H1 (cell line): Measurements from ENCODE around the gene TMEM92. TPM values are rescaled to one million over a fixed set of nuclear protein-coding genes. Genes with fewer than 3 reads are reported as not detected.

Source experiments
- CTCF ChIA-PET: fragments of 300-600 bp; sonication (Branson Sonifier 250); formaldehyde crosslinking; loops from one replicate; lab custom pipeline; 2021; ENCODE audit not compliant: partially characterized antibody; lab: Charles Lee
- POLR2A ChIA-PET: fragments of 300-600 bp; sonication (Branson Sonifier 250); formaldehyde crosslinking; loops from one replicate; lab custom pipeline; 2021; ENCODE audit warnings: inconsistent platforms; ENCODE audit not compliant: partially characterized antibody; lab: Charles Lee
- DNase-seq, 2 experiments: peaks; one replicate each; pipeline versions ENCODE4 v3.0.0 to v3.0.0-alpha.2; 2010 to 2022; ENCODE audit warnings: low spot score in 2 of 2, low read depth in 1 of 2, mixed read lengths in 1 of 2
- FAIRE-seq: peaks from 2 replicates; lab custom pipeline; 2011; peaks lifted over from hg19 to GRCh38; lab: Jason Lieb, UNC
- H2AFZ ChIP-seq: 2 replicates; pipeline ENCODE4 v1.8.1; 2012; ENCODE audit warnings: low read length, inconsistent platforms
- H2AK5ac ChIP-seq: 2 replicates; pipeline ENCODE4 v1.6.1; 2013; ENCODE audit warnings: low read depth, low read length
- H2BK120ac ChIP-seq: replicated peaks from 2 replicates; pipeline ENCODE3; 2013; ENCODE audit warnings: low read depth, low read length, inconsistent platforms
- H2BK12ac ChIP-seq: 2 replicates; pipeline ENCODE4 v1.6.1; 2013; ENCODE audit warnings: low read depth, low read length
- H2BK15ac ChIP-seq: 2 replicates; pipeline ENCODE4 v1.6.1; 2013; ENCODE audit warnings: low read length
- H2BK20ac ChIP-seq: 2 replicates; pipeline ENCODE4 v1.6.1; 2013; ENCODE audit warnings: low read length
- H2BK5ac ChIP-seq: 2 replicates; pipeline ENCODE4 v1.6.1; 2013; ENCODE audit warnings: low read depth, low read length
- H3K14ac ChIP-seq: 2 replicates; pipeline ENCODE4 v1.6.1; 2013; ENCODE audit warnings: inconsistent platforms; ENCODE audit not compliant: insufficient read length
- H3K18ac ChIP-seq: 2 replicates; pipeline ENCODE4 v1.6.1; 2013; ENCODE audit warnings: low read length; ENCODE audit errors: extremely low read depth
- H3K23ac ChIP-seq: 2 replicates; pipeline ENCODE4 v1.6.1; 2013; ENCODE audit warnings: inconsistent platforms; ENCODE audit not compliant: insufficient read length
- H3K23me2 ChIP-seq: 2 replicates; pipeline ENCODE4 v1.6.1; 2013; ENCODE audit warnings: low read depth, low read length
- H3K27ac ChIP-seq: 2 replicates; pipeline ENCODE4 v1.6.1; 2011; ENCODE audit warnings: low read depth, low read length, inconsistent platforms
- H3K27me3 ChIP-seq, 4 experiments: replicated peaks in 1 of 4; 1 replicate in 1 of 4; 2 replicates in 3 of 4; pipeline versions ENCODE4 v1.6.1 to v1.8.1; 2011 to 2013; ENCODE audit warnings: low read length in 3 of 4, mild to moderate bottlenecking in 3 of 4, inconsistent platforms in 2 of 4, mixed read lengths in 2 of 4, moderate library complexity in 1 of 4; ENCODE audit not compliant: control insufficient read depth in 3 of 4, insufficient read depth in 3 of 4; ENCODE audit errors: extremely low read depth in 1 of 4
- H3K36me3 ChIP-seq, 4 experiments: 2 replicates each; pipeline versions ENCODE4 v1.6.1 to v1.8.1; 2011 to 2013; ENCODE audit warnings: mild to moderate bottlenecking in 4 of 4, low read length in 3 of 4, moderate library complexity in 2 of 4, control low read depth in 1 of 4, inconsistent platforms in 1 of 4; ENCODE audit not compliant: insufficient read depth in 4 of 4, control insufficient read depth in 2 of 4
- H3K4ac ChIP-seq: replicated peaks from 2 replicates; pipeline ENCODE3; 2013; ENCODE audit warnings: low read length, low read depth, mixed read lengths, inconsistent platforms; ENCODE audit not compliant: insufficient read length
- H3K4me1 ChIP-seq, 4 experiments: replicated peaks in 1 of 4; 1 replicate in 1 of 4; 2 replicates in 3 of 4; pipeline versions ENCODE4 v1.6.1 to v1.8.1; 2011 to 2013; ENCODE audit warnings: low read length in 3 of 4, inconsistent platforms in 2 of 4, mixed read lengths in 1 of 4; ENCODE audit not compliant: insufficient read depth in 4 of 4, control insufficient read depth in 3 of 4
- H3K4me2 ChIP-seq, 2 experiments: 2 replicates each; pipeline versions ENCODE4 v1.6.1 to v1.8.1; 2011 to 2013; ENCODE audit warnings: low read depth in 2 of 2, low read length in 2 of 2, control low read depth in 1 of 2, inconsistent platforms in 1 of 2, mild to moderate bottlenecking in 1 of 2; ENCODE audit not compliant: insufficient read depth in 1 of 2
- H3K4me3 ChIP-seq, 4 experiments: fragments of 200-600, 300-600 bp in 1 of 4; sonication (generic), shearing (Covaris generic), sonication (Bioruptor Twin) in 1 of 4; 2 replicates each; pipeline versions ENCODE4 v1.5.1 to v1.8.1; 2011 to 2016; ENCODE audit warnings: low read length in 4 of 4, low read depth in 3 of 4, control low read depth in 2 of 4, inconsistent platforms in 2 of 4, mild to moderate bottlenecking in 2 of 4, mixed read lengths in 1 of 4, moderate library complexity in 1 of 4; ENCODE audit not compliant: insufficient read depth in 2 of 4; ENCODE audit errors: extremely low read depth in 1 of 4
- H3K56ac ChIP-seq: replicated peaks from 2 replicates; pipeline ENCODE3; 2013; ENCODE audit warnings: low read depth, mild to moderate bottlenecking, mixed read lengths, low read length, inconsistent platforms; ENCODE audit not compliant: insufficient read length
- H3K79me1 ChIP-seq: 2 replicates; pipeline ENCODE4 v1.6.1; 2013; ENCODE audit warnings: low read depth, low read length, control low read depth
- H3K79me2 ChIP-seq, 2 experiments: 2 replicates each; pipeline versions ENCODE4 v1.6.1 to v1.8.1; 2012 to 2013; ENCODE audit warnings: low read length in 2 of 2, mild to moderate bottlenecking in 2 of 2, inconsistent platforms in 1 of 2; ENCODE audit not compliant: insufficient read depth in 2 of 2, control insufficient read depth in 1 of 2
- H3K9ac ChIP-seq, 4 experiments: replicated peaks in 1 of 4; 1 replicate in 1 of 4; 2 replicates in 3 of 4; pipeline versions ENCODE4 v1.6.1 to v1.8.1; 2011 to 2013; ENCODE audit warnings: low read depth in 3 of 4, low read length in 3 of 4, control low read depth in 2 of 4, mild to moderate bottlenecking in 2 of 4, moderate library complexity in 2 of 4, inconsistent platforms in 1 of 4; ENCODE audit errors: extremely low read depth in 1 of 4
- H3K9me3 ChIP-seq, 2 experiments: 2 replicates each; pipeline versions ENCODE4 v1.6.1 to v1.8.1; 2012 to 2013; ENCODE audit warnings: mild to moderate bottlenecking in 2 of 2, moderate library complexity in 2 of 2, control low read depth in 1 of 2, inconsistent platforms in 1 of 2, low read depth in 1 of 2, low read length in 1 of 2, mixed read lengths in 1 of 2; ENCODE audit not compliant: insufficient read depth in 2 of 2
- H4K20me1 ChIP-seq, 2 experiments: replicated peaks in 1 of 2; 2 replicates each; pipeline versions ENCODE3 to v1.8.1; 2011 to 2013; ENCODE audit warnings: inconsistent platforms in 2 of 2, low read length in 2 of 2, mild to moderate bottlenecking in 1 of 2; ENCODE audit not compliant: insufficient read depth in 2 of 2, control insufficient read depth in 1 of 2
- H4K5ac ChIP-seq: 2 replicates; pipeline ENCODE4 v1.6.1; 2013; ENCODE audit warnings: low read length, low read depth, mixed read lengths, inconsistent platforms; ENCODE audit not compliant: insufficient read length
- H4K8ac ChIP-seq: 2 replicates; pipeline ENCODE4 v1.8.0; 2013; ENCODE audit warnings: mild to moderate bottlenecking, moderate library complexity, low read length, inconsistent platforms; ENCODE audit not compliant: insufficient read depth; ENCODE audit errors: extremely low read depth
- H4K91ac ChIP-seq: replicated peaks from 2 replicates; pipeline ENCODE3; 2013; ENCODE audit warnings: low read length, mixed read lengths, inconsistent platforms; ENCODE audit not compliant: insufficient read length
- BCL11A ChIP-seq, 2 experiments: IDR thresholded peaks; one replicate each; pipeline ENCODE4 v1.6.1; 2011; ENCODE audit warnings: low read depth in 2 of 2, low read length in 2 of 2, mild to moderate bottlenecking in 2 of 2
- BRCA1 ChIP-seq: IDR thresholded peaks from 2 replicates; pipeline ENCODE4 v1.6.1; 2012; ENCODE audit warnings: low read depth, low read length, improper control_type of control experiment
- CBX5 ChIP-seq: fragments of 300-800, 300-1000 bp; sonication (generic); IDR thresholded peaks from 2 replicates; pipeline ENCODE4 v1.7.1; 2016; ENCODE audit warnings: antibody characterized with exemption, low read length, low read depth
- CTBP2 ChIP-seq: IDR thresholded peaks from 2 replicates; pipeline ENCODE4 v1.7.0; 2011; ENCODE audit warnings: borderline replicate concordance, mild to moderate bottlenecking, moderate library complexity, mixed read lengths, low read length; ENCODE audit not compliant: insufficient read depth, insufficient read length
- RAD21 ChIP-seq, 2 experiments: IDR thresholded peaks in 1 of 2; conservative IDR thresholded peaks in 1 of 2; 2 replicates each; pipeline ENCODE4 v1.6.1; 2011; ENCODE audit warnings: low read depth in 2 of 2, low read length in 2 of 2, improper control_type of control experiment in 1 of 2, inconsistent platforms in 1 of 2, mild to moderate bottlenecking in 1 of 2, moderate library complexity in 1 of 2
- SIRT6 ChIP-seq: IDR thresholded peaks from one replicate; pipeline ENCODE4 v1.7.1; 2012; ENCODE audit warnings: low read length, inconsistent platforms
- SP2 ChIP-seq: IDR thresholded peaks from 2 replicates; pipeline ENCODE4 v1.6.1; 2012; ENCODE audit warnings: mild to moderate bottlenecking, low read length, inconsistent platforms
- SP4 ChIP-seq: IDR thresholded peaks from 2 replicates; pipeline ENCODE4 v1.6.1; 2012; ENCODE audit warnings: low read length, inconsistent platforms
- SUZ12 ChIP-seq: fragments of 200-600 bp; sonication (generic); IDR thresholded peaks from 2 replicates; pipeline ENCODE4 v1.6.1; 2012; ENCODE audit warnings: mild to moderate bottlenecking, inconsistent platforms, low read length, moderate library complexity, mixed read lengths
- TAF1 ChIP-seq: IDR thresholded peaks from 2 replicates; pipeline ENCODE4 v1.6.1; 2011; ENCODE audit warnings: mild to moderate bottlenecking, low read depth, low read length
- TCF12 ChIP-seq: IDR thresholded peaks from 2 replicates; pipeline ENCODE4 v1.6.1; 2011; ENCODE audit warnings: low read depth, mild to moderate bottlenecking, low read length
- USF2 ChIP-seq: IDR thresholded peaks from 2 replicates; pipeline ENCODE4 v1.6.1; 2011; ENCODE audit warnings: low read length, improper control_type of control experiment
- WGBS, 2 experiments: shearing (Covaris generic) in 1 of 2; methylation state at CpG; one replicate each; pipeline versions ENCODE4 v1.1.6 to v1.1.7; 2013 to 2015; ENCODE audit warnings: low lambda C conversion rate in 2 of 2, mixed read lengths in 2 of 2, inconsistent platforms in 1 of 2, low coverage in 1 of 2, missing lambda C conversion rate in 1 of 2; ENCODE audit not compliant: insufficient replicate concordance in 2 of 2, insufficient coverage in 1 of 2, insufficient read length in 1 of 2; ENCODE audit errors: extremely low coverage in 1 of 2, missing lambda C conversion rate in 1 of 2; 5-methylcytosine and 5-hydroxymethylcytosine counted together
- polyA plus RNA-seq, 7 experiments: library from polyadenylated mRNA; depleted of rRNA in 3 of 7; stranded (reverse) in 5 of 7; unstranded in 2 of 7; fragments of >200 nt in 5 of 7; fragments of 200-250 nt in 2 of 7; gene quantifications; 1 replicate in 5 of 7; 2 replicates in 1 of 7; 4 replicates in 1 of 7; pipeline versions ENCODE4 v1.2.1 to v1.2.3, GENCODE V29; 2011 to 2013; ENCODE audit warnings: missing spikeins in 2 of 7, mixed read lengths in 2 of 7
- total RNA-seq: library from RNA; stranded (reverse); fragmentation: NEBNext Ultra II Directional; extraction: Animal tissue kit (Norgen Biotek cat#: 25700); gene quantifications from 2 replicates; pipeline ENCODE4 v1.2.1, GENCODE V29; 2021

TMEM92 gene
- total and polyA plus RNA-seq, 2 of the 8 experiments (the other 6 are each of a cell fraction or from before 2014, with no cell fraction given), result 11.9 to 24.8 TPM

- H2BK12ac ChIP-seq, result no peak overlapping the region
- no peak overlapping the region for H2AFZ ChIP-seq
- H3K9ac ChIP-seq, result no peak overlapping the region
- no peak overlapping the region for H4K91ac ChIP-seq
- no peak overlapping the region for H3K4me3 ChIP-seq
- H2BK5ac ChIP-seq, result no peak overlapping the region
- no peaks in the 10 kb centered on the region for H3K23me2 ChIP-seq
- H3K27me3 ChIP-seq, result no peaks in the 10 kb centered on the region
- FAIRE-seq, result no peak
- H3K79me1 ChIP-seq, result no peaks in the 10 kb centered on the region
- CTCF ChIA-PET, result interaction anchor here (0.7 to 2.9 kb wide), 7 partner anchors 13 to 39 kb away, joined by 3 to 11 read pairs (median 4); partner anchors contain the start of gene COL1A1
- peaks cover 0 to 3% of the 10 kb centered on the region in 2 experiments; a peak in 1 of 4 replicates for H3K9me3 ChIP-seq
- no peak overlapping the region for H2BK15ac ChIP-seq
- H2BK120ac ChIP-seq, result no peak overlapping the region
- no peak overlapping the region for H2BK20ac ChIP-seq
- H3K4me1 ChIP-seq, result no peaks in the 10 kb centered on the region
- H3K4me2 ChIP-seq, result no peak overlapping the region
- H4K8ac ChIP-seq, result no peak overlapping the region
- no peak for DNase-seq
- H4K20me1 ChIP-seq, result no peaks in the 10 kb centered on the region
- POLR2A ChIA-PET, result no interaction called here
- WGBS, 2 experiments, result 79% methylated on average over 9 of the region's 9 CpGs; no CpG with 5 or more reads in 1 of the 2 experiments
- no peak overlapping the region for H4K5ac ChIP-seq
- H3K27ac ChIP-seq, result no peak overlapping the region
- H3K23ac ChIP-seq, result no peak overlapping the region
- no peak overlapping the region for H2AK5ac ChIP-seq
- no peaks in the 10 kb centered on the region for H3K79me2 ChIP-seq
- H3K4ac ChIP-seq, result no peak overlapping the region
- no peak overlapping the region for H3K18ac ChIP-seq
- H3K56ac ChIP-seq, result no peak overlapping the region
- H3K36me3 ChIP-seq, result no peaks in the 10 kb centered on the region
- H3K14ac ChIP-seq, result no peak overlapping the region
- TF ChIP-seq SP4, result no peak
- TF ChIP-seq BCL11A (IDR thresholded peaks at IDR 0.05; ENCODE audit: low read depth in 2 of 2, low read length in 2 of 2), result no peak
- TF ChIP-seq SIRT6, result no peak
- no peak for TF ChIP-seq SP2
- TF ChIP-seq CBX5, result no peak
- TF ChIP-seq TAF1, result no peak
- TF ChIP-seq BRCA1, result no peak
- no peak for TF ChIP-seq SUZ12
- TF ChIP-seq RAD21 (IDR thresholded peaks at IDR 0.05 in 1 of 2, conservative IDR thresholded peaks at IDR 0.05 in 1 of 2; ENCODE audit: low read depth in 2 of 2, low read length in 2 of 2), result no peak
- TF ChIP-seq TCF12, result no peak
- no peak for TF ChIP-seq USF2
- no peak for TF ChIP-seq CTBP2
Observed at GRCh38 chr17:50238601-50239280, 35.5 kb upstream of the TMEM92 start.
